ENCODE measurements around the gene TCF12.
"Not testable (repeated sequence)": the region's sequence is repeated elsewhere in the genome, so short reads cannot be mapped to it uniquely, and the experiment has no call there.

TCF12 gene

DNA sequence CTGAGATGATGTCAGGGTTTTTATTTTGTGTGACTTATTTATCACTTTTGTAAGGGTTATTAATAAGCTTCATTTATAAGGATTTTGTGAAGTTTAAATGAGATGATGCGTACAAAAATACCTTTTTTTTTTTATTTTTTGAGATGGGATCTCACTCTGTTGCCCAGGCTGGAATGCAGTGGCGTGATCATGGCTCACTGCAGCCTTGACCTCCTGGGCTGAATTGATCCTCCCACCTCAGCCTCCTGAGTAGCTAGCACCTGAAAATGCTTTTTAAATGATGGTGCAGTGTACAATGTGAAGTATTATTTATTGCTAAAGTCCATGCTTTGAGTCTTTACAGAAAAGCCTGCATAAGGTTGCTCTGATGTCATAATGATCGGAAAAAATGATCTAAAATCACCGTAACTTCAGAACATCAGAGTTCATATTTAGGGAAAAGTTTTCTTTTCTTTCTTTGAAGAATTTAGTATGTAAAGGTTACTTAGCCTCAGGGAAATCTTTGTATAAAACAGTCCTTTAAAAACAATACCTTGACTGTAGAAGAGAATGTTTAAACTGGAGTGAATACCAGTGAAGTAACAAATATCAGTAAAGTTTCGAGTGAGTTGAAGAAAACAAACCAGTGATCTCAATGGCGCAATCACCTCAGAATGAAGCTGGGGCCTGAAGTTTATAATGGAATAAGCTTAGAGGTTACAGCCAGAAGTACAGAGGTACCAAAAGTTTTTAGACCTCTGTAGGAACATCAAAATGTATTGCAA lies 29.7 kb downstream of the TCF12 start:
- no peak for DNase-seq

GRCh38 chr15:56948764-56949101 lies 30.3 kb downstream of the TCF12 start:
- DNase-seq, result no peak

DNA sequence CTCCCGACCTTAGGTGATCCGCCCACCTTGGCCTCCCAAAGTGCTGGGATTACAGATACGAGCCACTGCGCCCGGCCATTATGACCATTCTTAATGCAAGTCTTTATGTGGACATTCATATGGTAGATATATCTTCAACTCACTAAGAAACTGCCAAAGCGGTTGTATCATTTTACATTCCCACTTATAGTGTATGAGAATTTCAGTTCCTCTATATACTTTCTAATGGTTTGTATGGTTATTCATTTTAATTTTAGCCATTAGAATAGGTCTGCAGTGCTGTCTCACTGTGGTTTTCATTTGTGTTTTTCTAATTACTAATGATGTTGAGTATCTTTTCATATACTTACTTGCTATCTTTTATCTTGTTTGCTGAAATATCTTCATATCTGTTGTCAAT lies 32.5 kb downstream of the TCF12 start:
- DNase-seq, result no peak

- DNase-seq, result no peak
These were observed 35.3 kb downstream of the TCF12 start for GRCh38 chr15:56953790-56954189.

GRCh38 chr15:56955011-56955410 lies 36.6 kb downstream of the TCF12 start:
- DNase-seq, result not testable (repeated sequence)

GRCh38 chr15:56956538-56956937 lies 38.1 kb downstream of the TCF12 start:
- DNase-seq, result no peak

DNA sequence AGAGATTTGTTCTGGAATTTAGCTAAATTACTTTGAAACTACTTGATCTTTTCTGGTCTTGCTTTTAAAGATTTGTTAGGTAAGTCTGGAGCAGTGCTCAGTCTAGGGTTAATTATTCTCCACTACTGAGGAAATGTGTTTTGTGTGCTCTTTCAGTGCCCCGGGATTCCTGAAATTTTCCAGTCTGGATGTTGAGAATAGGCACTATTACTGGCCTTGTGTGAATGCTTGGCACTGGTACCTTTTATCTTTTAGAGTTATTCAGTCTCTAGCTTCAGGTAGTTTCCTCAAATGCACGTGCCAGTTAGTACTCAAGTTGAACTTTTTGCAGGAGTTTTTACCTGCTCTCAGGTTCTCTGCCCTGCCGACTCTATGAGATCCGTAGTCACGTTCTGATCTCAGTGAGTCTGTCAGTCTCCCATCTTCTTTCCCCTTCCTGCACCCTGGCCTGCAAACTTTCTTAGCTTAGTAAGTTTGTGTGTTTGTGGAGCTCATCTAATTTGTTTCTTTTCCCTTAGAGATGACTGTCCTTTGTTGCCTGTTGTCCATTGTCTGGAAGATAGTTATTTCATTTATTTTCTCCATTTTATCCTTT lies 39.5 kb downstream of the TCF12 start:
- DNase-seq, result no peak

- DNase-seq, result no peak
These were observed 40.8 kb downstream of the TCF12 start for GRCh38 chr15:56959318-56959648.

GRCh38 chr15:56960116-56960515 lies 41.7 kb downstream of the TCF12 start:
- DNase-seq, result no peak

DNA sequence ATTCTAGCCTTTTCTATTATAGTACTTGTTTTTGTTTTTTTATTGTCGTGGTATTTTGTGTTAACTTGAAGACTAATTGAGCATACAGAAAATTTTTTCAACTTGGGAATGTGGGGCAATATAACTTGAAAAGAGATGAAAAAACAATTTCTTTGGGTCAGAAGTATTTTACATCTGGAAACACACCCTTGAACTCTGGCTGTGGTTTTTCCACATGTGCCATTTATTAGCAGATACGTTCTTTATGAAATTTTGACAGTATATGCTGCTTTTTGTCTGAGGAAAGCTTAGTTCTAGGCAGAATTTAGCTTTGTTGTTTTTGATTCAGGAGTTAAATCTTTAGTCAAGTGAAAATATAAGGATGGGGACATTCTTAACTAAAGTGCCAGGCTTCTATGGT lies 44.7 kb downstream of the TCF12 start:
- DNase-seq, result no peak

- DNase-seq, result no peak
These were observed 45.3 kb downstream of the TCF12 start for GRCh38 chr15:56963710-56964109.

DNA sequence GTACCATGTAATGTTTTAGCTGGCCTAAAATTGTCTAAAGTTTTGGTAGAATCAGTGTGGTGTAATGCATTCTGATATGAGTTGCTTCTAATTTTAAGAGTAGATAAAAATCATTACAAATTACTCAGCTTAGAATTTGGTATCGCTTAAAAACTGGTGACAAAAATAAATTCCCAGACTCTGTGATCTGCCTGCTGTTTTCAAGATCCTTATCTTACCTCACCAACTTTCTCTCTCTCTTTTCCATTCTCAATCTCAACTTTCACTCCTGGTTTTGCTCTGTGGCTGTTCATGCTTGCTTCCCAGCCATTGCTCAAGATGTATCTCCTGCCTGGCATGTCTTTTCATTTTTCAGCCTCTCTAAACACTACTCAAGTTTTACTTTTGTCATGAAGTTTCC lies 45.7 kb downstream of the TCF12 start:
- DNase-seq, result no peak

DNA sequence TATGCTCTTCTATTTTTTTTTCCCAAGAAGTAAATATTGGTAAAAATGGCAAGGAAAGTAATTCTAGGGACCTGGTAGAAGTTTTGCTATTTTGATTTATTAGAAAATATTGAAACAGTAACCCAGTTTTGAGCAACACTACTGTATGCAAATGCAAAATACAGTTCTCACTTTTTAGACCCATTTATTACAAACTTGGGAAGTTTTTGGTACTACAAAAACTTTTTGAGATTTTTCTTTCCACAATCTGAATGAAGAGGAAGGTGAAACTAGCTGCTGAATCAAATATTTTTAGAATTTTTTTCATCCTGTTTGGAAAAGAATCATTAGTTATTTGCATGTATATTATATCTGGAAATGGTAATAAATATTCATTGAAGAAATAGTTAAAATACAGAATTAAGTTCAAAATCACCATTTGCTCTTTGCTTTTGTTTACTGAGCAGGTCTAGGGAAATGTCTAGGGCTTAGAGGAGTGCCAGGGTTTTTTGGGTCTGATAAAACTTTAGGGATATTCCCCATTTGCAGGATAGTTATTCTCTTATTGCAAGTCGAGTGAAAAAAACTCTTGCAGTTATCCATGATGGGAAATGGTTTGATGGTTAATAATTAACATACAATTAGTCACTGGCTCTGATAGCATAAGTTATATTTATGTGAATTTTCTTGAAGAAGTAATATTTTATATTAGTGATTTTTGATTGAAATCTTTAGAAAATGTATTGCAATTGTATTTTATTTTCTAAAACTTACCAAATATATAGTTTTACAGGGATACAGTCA lies 47.0 kb downstream of the TCF12 start:
- DNase-seq, result no peak

DNA sequence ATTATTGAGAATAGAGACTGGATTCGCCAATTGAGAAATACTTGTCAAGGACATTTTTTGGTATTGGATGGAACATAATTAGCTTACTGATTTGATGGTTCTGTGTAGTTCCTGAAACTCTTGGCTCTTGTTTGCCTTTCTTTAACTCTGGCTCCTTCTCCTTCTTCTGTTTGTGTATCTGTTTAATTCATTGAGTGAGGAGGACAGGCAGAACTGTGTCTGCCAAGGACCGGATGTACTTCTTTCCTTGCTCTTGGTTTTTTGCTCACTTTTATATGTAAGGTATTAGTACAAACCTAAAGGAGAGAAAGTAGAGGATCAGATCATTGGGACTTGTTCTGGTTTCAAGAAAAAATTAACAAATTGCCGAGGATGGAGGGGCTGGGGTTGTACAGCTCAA lies 48.9 kb downstream of the TCF12 start:
- no peak for DNase-seq

GRCh38 chr15:56968256-56968655 lies 49.8 kb downstream of the TCF12 start:
- no peak for DNase-seq

DNA sequence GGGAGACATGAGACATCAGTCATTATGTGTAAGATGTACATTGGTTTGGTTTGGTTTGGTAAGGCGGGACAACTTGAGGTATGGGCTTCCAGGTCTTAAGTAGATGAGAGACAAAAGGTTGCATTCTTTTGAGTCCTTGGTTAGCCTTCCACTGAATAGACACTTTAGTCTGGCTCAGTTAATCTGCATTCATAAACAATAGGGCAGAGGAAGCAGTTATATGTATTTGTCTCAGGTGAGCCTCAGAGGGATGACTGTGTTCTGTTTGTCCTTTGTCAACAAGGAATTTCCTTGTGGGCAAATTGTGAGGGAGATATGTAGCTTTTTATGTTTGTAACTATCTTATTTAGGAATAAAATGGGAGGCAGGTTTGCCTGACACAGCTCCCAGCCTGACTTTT lies 50.4 kb downstream of the TCF12 start:
- no peak for DNase-seq

GRCh38 chr15:56969265-56969895 lies 50.9 kb downstream of the TCF12 start:
- no peak for DNase-seq

GRCh38 chr15:56971571-56971970 lies 53.1 kb downstream of the TCF12 start:
- no peak for DNase-seq

GRCh38 chr15:56972016-56972415 lies 53.6 kb downstream of the TCF12 start:
- DNase-seq, result no peak

GRCh38 chr15:56972426-56972825 lies 54.0 kb downstream of the TCF12 start:
- DNase-seq, result no peak

DNA sequence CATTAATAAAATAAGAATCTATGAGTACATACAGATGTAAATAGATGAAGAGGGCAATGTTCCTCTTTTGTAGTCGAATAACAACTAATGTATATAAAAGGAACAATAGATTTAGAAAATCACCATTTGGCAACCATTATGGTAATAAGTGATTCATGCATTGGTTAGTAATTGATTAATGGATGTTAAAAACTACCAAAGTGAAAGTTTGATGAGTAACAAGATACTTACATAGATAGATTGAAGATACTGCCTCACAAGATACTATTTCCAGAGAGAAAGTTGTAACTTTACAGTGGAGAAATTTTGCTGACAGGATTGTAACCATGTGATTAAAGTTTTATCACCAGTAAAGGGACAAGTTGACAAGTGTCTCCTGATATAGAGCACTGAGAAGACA lies 55.0 kb downstream of the TCF12 start:
- DNase-seq, result no peak

- DNase-seq, result no peak
These were observed 58.8 kb downstream of the TCF12 start for GRCh38 chr15:56977232-56977631.

DNA sequence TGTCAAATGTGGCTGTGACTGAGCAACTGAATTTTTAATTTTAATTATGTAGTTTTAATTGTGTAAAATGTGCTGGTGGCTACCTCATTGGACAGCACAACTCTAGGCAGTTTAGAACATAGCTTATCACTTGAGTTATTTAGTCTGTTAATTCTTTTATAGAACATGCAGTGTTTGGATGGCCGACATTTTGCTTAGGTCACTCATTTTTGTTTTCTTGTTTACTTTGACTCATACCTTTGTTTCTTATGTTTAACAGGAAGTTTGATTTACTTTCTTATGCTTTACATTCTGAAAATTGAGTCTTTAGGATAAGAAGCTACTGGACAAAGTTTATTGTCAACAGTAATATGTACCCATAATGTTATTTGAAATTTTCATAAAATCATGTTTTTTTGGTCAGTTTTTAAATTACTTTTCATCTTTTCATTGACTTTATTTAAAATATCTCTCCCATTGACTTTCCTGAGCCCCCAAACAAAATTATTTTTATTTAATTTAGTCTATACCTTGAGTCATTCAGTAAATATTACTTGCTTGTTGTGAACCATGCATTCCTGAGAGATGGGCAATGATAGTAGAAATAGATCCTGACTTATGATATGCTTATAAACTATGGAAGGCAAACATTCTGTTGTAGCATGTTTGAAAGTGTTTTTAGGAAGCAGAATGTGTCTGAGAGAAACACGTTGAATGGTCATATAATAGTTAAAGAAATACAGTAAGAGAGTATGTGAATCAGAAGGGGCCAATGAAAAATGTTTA lies 60.6 kb downstream of the TCF12 start:
- DNase-seq, result no peak
